Heart left ventricle (tissue), 13 donors: Measurements from ENCODE around the gene ITIH6.

Source experiments
- CTCF ChIP-seq, 12 donors: fragments of 200-600 bp; sonication (generic) in 4 of 12; IDR thresholded peaks; one replicate each; pipeline versions ENCODE4 v1.5.0 to v1.8.0; 2018 to 2022; ENCODE audit warnings: antibody characterized with exemption in 12 of 12, mild to moderate bottlenecking in 5 of 12
- POLR2A ChIP-seq, 2 donors: fragments of 450-650 bp; IDR thresholded peaks; one replicate each; pipeline ENCODE4 v1.6.1; 2017; ENCODE audit warnings: antibody characterized with exemption in 2 of 2, mild to moderate bottlenecking in 2 of 2, moderate library complexity in 2 of 2
- donor health status: ischemic (EF 13 %, LVEDD 7.1; RV severe dilation, severe dysfunction).
- donor health status: DM: no; HTN: yes; CAD: no.
- donor health status: DM: no; HTN: no; CAD: no.
- donor health status: ischemic (EF 25% LVEDD 6.9; RV normal size, moderate dysfunction).
- donor health status: ischemic (EF 25% LVEDD 5.7; RV mildly dilated, moderate dysfunction).
- donor health status: ischemic (EF 35%, LVEDD 5.7; RV mildly dilated, moderate dysfunction).
- donor health status: nonischemic (EF 11% LVEDD 7.7; RV severe dilation, severe dysfunction).
- donor health status: DM: yes; HTN: yes; CAD: no.
- donor health status: PGD.
- donor health status: ischemic (EF 29% LVEDD 5.4; RV normal size, mild dysfunction).
- donor health status: nonischemic (EF 23%, LVEDD 6.1; RV moderate dilation, normal function).

GRCh38 chrX:54715621-54716020 lies 82.4 kb downstream of the ITIH6 start:
- TF ChIP-seq POLR2A (IDR thresholded peaks at IDR 0.05) (no peak), CTCF (IDR thresholded peaks at IDR 0.05) (no peak)
